Ishikawa (cell line): ENCODE results near the gene AIF1.

ENCODE experiments used
- CEBPB ChIP-seq: IDR thresholded peaks from 2 replicates; pipeline ENCODE4 v1.6.1; 2012
- EP300 ChIP-seq: IDR thresholded peaks from 2 replicates; pipeline ENCODE4 v1.6.1; 2012; ENCODE audit warnings: borderline replicate concordance
- RAD21 ChIP-seq: IDR thresholded peaks from 2 replicates; pipeline ENCODE4 v1.6.1; 2012; ENCODE audit warnings: low read depth
- TAF1 ChIP-seq: IDR thresholded peaks from 2 replicates; pipeline ENCODE4 v1.6.1; 2012; ENCODE audit warnings: low read depth, mild to moderate bottlenecking
- TCF12 ChIP-seq: IDR thresholded peaks from 2 replicates; pipeline ENCODE4 v1.6.1; 2012; ENCODE audit warnings: low read depth
- YY1 ChIP-seq: IDR thresholded peaks from 2 replicates; pipeline ENCODE4 v1.6.1; 2012; ENCODE audit warnings: low read depth
- TF ChIP-seq, protein P1 (sequence below): IDR thresholded peaks from 2 replicates; pipeline ENCODE4 v1.6.1; 2012; ENCODE audit warnings: low read depth, mild to moderate bottlenecking
- TF ChIP-seq, protein P2 (sequence below): IDR thresholded peaks from 2 replicates; pipeline ENCODE4 v1.6.1; 2012

DNA sequence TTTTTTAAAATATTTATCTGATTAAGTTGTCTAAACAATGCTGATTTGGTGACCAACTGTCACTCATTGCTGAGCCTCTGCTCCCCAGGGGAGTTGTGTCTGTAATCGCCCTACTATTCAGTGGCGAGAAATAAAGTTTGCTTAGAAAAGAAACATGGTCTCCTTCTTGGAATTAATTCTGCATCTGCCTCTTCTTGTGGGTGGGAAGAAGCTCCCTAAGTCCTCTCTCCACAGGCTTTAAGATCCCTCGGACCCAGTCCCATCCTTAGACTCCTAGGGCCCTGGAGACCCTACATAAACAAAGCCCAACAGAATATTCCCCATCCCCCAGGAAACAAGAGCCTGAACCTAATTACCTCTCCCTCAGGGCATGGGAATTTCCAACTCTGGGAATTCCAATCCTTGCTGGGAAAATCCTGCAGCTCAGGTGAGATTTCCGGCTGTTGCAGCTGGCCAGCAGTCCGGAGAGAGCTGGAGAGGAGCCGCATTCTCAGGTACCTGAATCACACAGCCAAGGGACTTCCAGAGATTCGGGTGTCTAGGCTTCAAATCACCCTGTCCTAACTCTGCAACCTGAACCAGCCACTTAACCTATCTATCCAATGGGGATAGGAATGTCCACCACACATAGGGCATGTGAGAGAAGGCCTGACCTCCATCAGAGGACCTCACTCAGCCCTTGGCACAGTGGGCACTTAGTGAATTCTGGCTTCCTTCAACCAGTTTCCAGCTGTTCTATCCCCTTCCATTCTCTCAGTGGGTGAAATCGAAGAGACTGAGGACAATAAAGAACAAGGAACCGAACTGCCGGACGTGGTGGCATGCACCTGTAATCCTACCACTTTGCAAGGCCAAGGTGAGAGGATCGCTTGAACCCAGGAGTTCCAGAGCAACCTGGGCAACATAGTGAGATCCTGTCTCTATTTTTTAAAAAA lies 36.6 kb upstream of the AIF1 start:
- TF ChIP-seq EP300 (no peak), RAD21 (no peak), CEBPB (no peak), TAF1 (no peak), TCF12 (no peak), YY1 (no peak)
- TF ChIP-seq, protein P1, sequence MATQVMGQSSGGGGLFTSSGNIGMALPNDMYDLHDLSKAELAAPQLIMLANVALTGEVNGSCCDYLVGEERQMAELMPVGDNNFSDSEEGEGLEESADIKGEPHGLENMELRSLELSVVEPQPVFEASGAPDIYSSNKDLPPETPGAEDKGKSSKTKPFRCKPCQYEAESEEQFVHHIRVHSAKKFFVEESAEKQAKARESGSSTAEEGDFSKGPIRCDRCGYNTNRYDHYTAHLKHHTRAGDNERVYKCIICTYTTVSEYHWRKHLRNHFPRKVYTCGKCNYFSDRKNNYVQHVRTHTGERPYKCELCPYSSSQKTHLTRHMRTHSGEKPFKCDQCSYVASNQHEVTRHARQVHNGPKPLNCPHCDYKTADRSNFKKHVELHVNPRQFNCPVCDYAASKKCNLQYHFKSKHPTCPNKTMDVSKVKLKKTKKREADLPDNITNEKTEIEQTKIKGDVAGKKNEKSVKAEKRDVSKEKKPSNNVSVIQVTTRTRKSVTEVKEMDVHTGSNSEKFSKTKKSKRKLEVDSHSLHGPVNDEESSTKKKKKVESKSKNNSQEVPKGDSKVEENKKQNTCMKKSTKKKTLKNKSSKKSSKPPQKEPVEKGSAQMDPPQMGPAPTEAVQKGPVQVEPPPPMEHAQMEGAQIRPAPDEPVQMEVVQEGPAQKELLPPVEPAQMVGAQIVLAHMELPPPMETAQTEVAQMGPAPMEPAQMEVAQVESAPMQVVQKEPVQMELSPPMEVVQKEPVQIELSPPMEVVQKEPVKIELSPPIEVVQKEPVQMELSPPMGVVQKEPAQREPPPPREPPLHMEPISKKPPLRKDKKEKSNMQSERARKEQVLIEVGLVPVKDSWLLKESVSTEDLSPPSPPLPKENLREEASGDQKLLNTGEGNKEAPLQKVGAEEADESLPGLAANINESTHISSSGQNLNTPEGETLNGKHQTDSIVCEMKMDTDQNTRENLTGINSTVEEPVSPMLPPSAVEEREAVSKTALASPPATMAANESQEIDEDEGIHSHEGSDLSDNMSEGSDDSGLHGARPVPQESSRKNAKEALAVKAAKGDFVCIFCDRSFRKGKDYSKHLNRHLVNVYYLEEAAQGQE: no peak
- TF ChIP-seq, protein P2, sequence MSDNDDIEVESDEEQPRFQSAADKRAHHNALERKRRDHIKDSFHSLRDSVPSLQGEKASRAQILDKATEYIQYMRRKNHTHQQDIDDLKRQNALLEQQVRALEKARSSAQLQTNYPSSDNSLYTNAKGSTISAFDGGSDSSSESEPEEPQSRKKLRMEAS: no peak
